Measurements from ENCODE around the gene ATP12A.

ATP12A gene

GRCh38 chr13:24684600-24684998 is 4.4 kb downstream of the ATP12A start:
- TF ChIP-seq, protein P1, sequence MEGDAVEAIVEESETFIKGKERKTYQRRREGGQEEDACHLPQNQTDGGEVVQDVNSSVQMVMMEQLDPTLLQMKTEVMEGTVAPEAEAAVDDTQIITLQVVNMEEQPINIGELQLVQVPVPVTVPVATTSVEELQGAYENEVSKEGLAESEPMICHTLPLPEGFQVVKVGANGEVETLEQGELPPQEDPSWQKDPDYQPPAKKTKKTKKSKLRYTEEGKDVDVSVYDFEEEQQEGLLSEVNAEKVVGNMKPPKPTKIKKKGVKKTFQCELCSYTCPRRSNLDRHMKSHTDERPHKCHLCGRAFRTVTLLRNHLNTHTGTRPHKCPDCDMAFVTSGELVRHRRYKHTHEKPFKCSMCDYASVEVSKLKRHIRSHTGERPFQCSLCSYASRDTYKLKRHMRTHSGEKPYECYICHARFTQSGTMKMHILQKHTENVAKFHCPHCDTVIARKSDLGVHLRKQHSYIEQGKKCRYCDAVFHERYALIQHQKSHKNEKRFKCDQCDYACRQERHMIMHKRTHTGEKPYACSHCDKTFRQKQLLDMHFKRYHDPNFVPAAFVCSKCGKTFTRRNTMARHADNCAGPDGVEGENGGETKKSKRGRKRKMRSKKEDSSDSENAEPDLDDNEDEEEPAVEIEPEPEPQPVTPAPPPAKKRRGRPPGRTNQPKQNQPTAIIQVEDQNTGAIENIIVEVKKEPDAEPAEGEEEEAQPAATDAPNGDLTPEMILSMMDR (IDR thresholded peaks at IDR 0.05; ENCODE audit: low read depth, low read length, missing control alignments) = no peak
- no peak overlapping the region for H3K4me3 ChIP-seq (replicated peaks; ENCODE audit: low read depth, low read length)
- DNase-seq (ENCODE audit: extremely low read depth, low read depth) = no peak

DNA sequence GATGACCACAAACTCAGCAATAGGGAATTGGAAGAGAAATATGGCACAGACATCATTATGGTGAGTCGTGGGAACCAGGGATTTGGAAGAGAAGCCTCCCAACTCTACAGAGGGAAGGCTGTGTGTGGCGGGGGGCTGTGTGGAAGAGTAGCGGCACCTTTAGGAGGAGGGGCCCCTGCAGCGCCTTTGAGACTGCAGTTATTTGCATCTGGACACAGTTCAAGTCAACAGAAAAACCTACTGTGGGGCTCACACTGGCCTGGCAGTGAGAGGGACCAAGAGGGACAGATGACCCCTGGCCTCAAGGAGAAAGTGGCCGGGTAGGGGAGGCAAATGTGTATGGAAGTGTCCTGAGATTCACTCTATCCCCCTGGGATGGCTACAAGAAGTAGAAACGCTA is 5.1 kb downstream of the ATP12A start:
- no peak overlapping the region for H3K4me3 ChIP-seq (replicated peaks; ENCODE audit: low read depth, low read length)
- TF ChIP-seq, protein P1 (IDR thresholded peaks at IDR 0.05; ENCODE audit: low read depth, low read length, missing control alignments) = no peak
- DNase-seq (ENCODE audit: extremely low read depth, low read depth) = no peak

DNA sequence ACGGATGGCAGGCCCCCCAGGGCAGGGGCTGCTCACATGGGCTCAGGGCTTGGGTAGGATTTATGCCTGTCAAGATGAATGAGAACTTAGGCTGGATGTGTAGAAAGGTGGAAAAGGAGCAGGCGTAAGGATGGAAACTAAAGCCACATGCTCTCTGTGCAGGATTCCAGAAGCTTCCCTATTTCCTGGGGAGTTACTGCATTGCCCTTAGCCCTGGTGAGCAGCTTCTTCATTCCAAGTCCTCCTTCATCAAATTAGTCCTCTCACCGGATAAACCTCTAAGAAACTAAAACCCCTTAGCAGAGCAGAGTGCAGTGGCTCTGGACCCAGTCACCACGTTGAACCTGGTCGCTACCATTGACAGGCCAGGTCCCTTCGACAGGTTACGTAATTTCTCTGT is 7.4 kb downstream of the ATP12A start:
- TF ChIP-seq, protein P1 (IDR thresholded peaks at IDR 0.05; ENCODE audit: low read depth, low read length, missing control alignments) = no peak
- no peak for DNase-seq (ENCODE audit: extremely low read depth, low read depth)
- no peak overlapping the region for H3K4me3 ChIP-seq (replicated peaks; ENCODE audit: low read depth, low read length)

DNA sequence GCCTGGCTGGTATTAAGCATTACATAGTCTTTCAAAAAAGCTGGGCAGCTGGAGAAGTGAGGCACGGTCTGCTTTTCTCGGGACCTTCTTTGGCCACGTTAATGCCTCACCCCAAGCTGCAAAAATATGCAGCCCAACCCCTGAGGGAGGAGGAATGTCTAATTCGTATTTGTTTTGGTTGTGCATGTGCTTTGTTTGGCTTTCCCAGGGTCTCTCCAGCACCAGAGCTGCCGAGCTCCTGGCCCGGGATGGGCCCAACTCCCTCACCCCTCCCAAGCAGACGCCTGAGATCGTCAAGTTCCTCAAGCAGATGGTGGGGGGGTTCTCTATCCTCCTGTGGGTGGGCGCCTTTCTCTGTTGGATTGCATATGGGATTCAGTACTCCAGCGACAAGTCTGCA is 7.9 kb downstream of the ATP12A start:
- no peak for DNase-seq (ENCODE audit: extremely low read depth, low read depth)
- TF ChIP-seq, protein P1 (IDR thresholded peaks at IDR 0.05; ENCODE audit: low read depth, low read length, missing control alignments) = no peak
- no peak overlapping the region for H3K4me3 ChIP-seq (replicated peaks; ENCODE audit: low read depth, low read length)

GRCh38 chr13:24688950-24689349 is 8.7 kb downstream of the ATP12A start:
- no peak for DNase-seq (ENCODE audit: extremely low read depth, low read depth)
- TF ChIP-seq, protein P1 (IDR thresholded peaks at IDR 0.05; ENCODE audit: low read depth, low read length, missing control alignments) = no peak
- no peak overlapping the region for H3K4me3 ChIP-seq (replicated peaks; ENCODE audit: low read depth, low read length)

- no peak overlapping the region for H3K4me3 ChIP-seq (replicated peaks; ENCODE audit: low read depth, low read length)
- no peak for DNase-seq (ENCODE audit: extremely low read depth, low read depth)
- TF ChIP-seq, protein P1 (IDR thresholded peaks at IDR 0.05; ENCODE audit: low read depth, low read length, missing control alignments) = no peak
Observed at GRCh38 chr13:24691381-24691780, 11.2 kb downstream of the ATP12A start.

GRCh38 chr13:24692561-24692960 is 12.4 kb downstream of the ATP12A start:
- no peak for DNase-seq (ENCODE audit: extremely low read depth, low read depth)
- TF ChIP-seq, protein P1 (IDR thresholded peaks at IDR 0.05; ENCODE audit: low read depth, low read length, missing control alignments) = no peak
- no peak overlapping the region for H3K4me3 ChIP-seq (replicated peaks; ENCODE audit: low read depth, low read length)
